Activated CD4-positive, alpha-beta T cell treated with anti-CD3 and anti-CD28 coated beads, Interleukin-2, amount 10 ng/mL, durations not matched to agents 24 days and 14 days (primary cell): Measurements from ENCODE around the gene CFAP100. TPM values are rescaled to one million over a fixed set of nuclear protein-coding genes. Genes with fewer than 3 reads are reported as not detected.
A peak's percentile ranks its signal among the peaks of the same experiment; 100 is the strongest.

Experiments used
- DNase-seq: peaks from one replicate; pipeline ENCODE4 v3.0.0; 2022
- H3K27ac Mint-ChIP-seq: one replicate; pipeline ENCODE4 v1.8.0; 2022; ENCODE audit warnings: mild to moderate bottlenecking, mixed read lengths
- H3K27me3 Mint-ChIP-seq: one replicate; pipeline ENCODE4 v1.8.0; 2022; ENCODE audit warnings: mixed read lengths
- H3K36me3 Mint-ChIP-seq: one replicate; pipeline ENCODE4 v1.8.0; 2022; ENCODE audit warnings: low read depth, mild to moderate bottlenecking, mixed read lengths
- H3K4me1 Mint-ChIP-seq: one replicate; pipeline ENCODE4 v1.8.0; 2021; ENCODE audit warnings: mixed read lengths
- H3K4me3 Mint-ChIP-seq: one replicate; pipeline ENCODE4 v1.8.0; 2022; ENCODE audit warnings: mild to moderate bottlenecking, moderate library complexity, mixed read lengths
- H3K9me3 Mint-ChIP-seq: one replicate; pipeline ENCODE4 v1.8.0; 2021; ENCODE audit warnings: mixed read lengths
- intact Hi-C: fragments of 100-400 bp; cut with micrococcal nuclease; formaldehyde crosslinking; loops from one replicate; pipeline ENCODE4 v1.15.1; 2023
- total RNA-seq: library from RNA; stranded (reverse); gene quantifications from 2 replicates; pipeline ENCODE4 v1.2.3, GENCODE V29; 2022

Gene CFAP100
- total RNA-seq, 1 donor from 2014 or later = not detected

DNA sequence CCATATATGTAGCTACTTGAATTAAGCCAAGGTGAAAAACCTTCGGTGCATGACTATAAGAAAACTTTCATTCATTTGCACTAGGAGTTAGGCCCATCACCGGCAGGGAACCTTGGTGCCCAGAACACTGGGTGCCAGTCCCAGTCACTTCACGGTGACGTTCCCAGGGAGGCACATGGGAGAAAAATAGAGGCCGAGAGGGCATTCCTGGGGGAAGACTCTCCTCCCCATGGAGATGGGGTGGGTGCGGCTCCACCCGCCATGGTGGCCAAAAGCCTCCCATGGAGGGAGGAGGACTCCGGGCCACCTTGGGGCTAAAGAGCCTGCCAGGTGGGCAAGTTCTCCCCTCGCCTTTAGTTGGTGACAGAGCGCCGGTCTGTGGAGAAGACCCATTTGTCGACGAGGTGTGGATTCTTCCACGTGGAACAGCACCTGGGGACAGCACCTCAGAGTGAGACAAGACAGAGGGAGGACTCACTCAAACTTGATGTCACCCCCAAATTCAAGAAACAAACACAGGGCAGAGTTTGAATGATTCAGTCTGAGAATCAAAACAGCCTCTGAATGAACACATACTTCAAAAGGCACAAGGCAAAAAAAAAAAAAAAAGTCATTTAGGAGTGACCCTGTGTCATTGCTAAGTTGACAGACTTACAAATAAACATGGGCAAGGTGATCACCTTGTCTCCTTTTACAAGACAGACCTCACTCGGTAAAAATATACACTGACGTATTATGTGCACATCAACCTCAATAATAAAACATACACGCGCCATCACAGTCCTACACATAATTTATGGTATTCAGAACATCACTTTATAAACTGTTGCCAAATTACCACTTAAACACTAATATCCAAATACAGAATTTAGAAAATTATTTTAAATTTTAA is 42.4 kb downstream of the CFAP100 start:
- H3K27me3 Mint-ChIP-seq = no peaks in the 10 kb centered on the region
- no peak overlapping the region for H3K27ac Mint-ChIP-seq
- no peak overlapping the region for H3K4me3 Mint-ChIP-seq
- intact Hi-C loops = no loop called here
- H3K9me3 Mint-ChIP-seq = no peaks in the 10 kb centered on the region
- no peaks in the 10 kb centered on the region for H3K4me1 Mint-ChIP-seq
- DNase-seq = no peak
- peaks cover 5% of the 10 kb centered on the region for H3K36me3 Mint-ChIP-seq

DNA sequence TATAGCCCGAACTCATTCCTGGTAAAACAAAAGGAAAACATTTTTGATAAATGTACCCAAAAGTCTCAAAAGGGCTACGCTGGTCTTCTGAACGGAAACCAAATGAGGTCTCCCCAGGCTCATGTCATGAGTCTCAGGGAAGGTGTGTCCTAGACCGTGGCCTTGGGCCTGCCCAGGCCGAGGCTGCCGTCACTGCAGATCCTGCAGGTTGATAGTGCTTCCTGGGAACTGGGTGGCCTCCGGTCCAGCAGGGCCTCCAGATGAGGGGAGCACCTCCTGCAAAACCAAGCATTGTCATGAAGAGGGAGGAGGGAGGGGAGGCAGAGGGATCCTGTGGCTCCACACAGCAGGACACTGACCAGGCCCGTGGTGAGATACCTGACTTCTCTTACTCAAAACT is 43.5 kb downstream of the CFAP100 start:
- no peak overlapping the region for H3K27ac Mint-ChIP-seq
- no peak for DNase-seq
- intact Hi-C loops = no loop called here
- H3K36me3 Mint-ChIP-seq = peaks cover 5% of the 10 kb centered on the region
- H3K27me3 Mint-ChIP-seq = no peaks in the 10 kb centered on the region
- no peaks in the 10 kb centered on the region for H3K9me3 Mint-ChIP-seq
- H3K4me3 Mint-ChIP-seq = no peak overlapping the region
- no peaks in the 10 kb centered on the region for H3K4me1 Mint-ChIP-seq

DNA sequence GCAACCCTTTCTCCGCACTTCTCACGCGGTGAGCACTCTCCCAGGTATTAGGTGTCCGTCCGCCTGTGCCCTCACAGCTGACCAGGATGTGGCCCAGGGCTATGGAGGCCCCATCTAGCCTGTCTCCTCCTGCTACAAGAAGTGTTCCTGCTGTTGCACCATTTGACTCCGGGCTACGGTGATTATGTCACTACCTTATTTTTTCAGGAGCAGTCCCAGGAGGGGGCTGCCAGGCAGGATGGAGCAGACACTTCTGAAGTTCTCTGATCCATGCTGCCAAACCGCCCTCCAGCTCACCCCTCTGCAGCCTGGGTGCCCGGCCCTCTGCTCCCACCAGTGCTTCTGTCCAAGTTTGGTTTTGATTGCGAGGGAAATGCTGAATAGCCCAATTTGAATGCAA is 44.0 kb downstream of the CFAP100 start:
- DNase-seq = no peak
- intact Hi-C loops = no loop called here
- Mint-ChIP-seq H3K4me3 (no peak overlapping the region), H3K27me3 (no peaks in the 10 kb centered on the region), H3K36me3 (peaks cover 4% of the 10 kb centered on the region), H3K27ac (no peak overlapping the region), H3K4me1 (no peaks in the 10 kb centered on the region), H3K9me3 (no peaks in the 10 kb centered on the region)

DNA sequence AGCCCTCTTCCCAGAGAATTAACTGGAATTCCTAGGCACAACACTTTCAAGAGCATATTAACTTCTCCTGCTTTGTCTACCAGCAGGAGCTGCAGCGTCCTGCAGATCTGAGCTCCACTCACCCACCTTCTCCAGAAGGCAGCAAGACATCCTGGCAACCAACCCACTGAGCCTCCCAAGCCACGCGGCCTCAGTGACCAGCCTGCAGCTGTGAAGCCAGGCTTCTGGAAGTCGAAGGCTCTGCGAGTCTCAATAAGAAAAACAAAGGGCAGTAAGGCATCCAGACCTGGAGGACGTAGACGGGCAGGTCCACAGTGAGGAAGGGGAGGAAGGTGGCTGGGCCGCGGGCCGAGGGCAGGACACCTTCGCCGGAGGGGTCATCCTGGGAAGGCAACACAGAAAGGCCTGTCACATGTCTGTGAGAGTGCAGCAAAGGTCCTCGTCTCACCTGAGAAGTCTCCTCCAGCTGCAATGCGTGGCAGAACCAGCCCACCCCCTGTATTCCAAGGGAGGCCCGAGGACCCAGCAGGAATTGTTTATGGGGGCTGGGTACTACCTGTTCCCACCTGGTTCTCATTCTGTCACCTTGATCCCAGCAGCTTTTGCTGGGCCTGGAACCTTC is 44.7 kb downstream of the CFAP100 start:
- H3K4me1 Mint-ChIP-seq = no peaks in the 10 kb centered on the region
- no peak for DNase-seq
- intact Hi-C loops = no loop called here
- H3K36me3 Mint-ChIP-seq = peaks cover 4% of the 10 kb centered on the region
- H3K9me3 Mint-ChIP-seq = no peaks in the 10 kb centered on the region
- no peak overlapping the region for H3K27ac Mint-ChIP-seq
- no peak overlapping the region for H3K4me3 Mint-ChIP-seq
- no peaks in the 10 kb centered on the region for H3K27me3 Mint-ChIP-seq

DNA sequence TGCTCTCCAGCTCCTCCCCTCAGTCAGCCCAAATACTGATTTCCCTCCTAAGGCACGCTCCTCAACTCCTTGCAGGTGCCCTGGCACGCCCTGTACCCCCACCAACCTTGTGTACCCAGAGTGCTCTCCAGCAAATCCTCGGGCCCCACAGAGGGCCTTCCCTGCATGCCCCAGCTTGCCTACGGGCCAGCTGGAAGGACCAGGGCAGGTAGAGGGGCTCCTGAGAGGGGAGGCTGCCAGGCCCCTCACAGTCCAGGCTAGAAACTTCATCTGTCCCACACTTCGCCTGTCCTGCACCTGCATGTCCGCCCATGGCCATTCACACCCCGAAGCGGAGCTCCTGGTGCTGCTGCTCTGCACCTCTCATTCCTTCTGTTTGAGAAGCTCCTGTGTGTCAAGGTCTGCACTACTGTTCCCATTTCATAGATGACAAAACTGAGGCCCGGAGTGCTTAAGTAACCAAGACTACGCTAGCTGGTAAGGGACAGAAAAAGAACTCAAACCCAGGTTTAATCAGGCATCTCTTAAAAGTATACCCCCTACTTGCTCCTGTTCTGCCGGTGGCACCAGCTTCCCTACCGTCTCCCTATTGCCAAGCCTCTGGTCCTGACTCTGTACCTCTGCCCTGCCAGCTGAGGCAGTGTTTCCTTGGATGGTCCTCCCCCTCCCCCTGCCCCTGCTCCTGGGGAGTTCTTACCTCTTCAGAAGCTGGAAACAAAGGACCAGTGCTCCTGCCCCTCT is 45.4 kb downstream of the CFAP100 start:
- intact Hi-C loops = no loop called here
- DNase-seq = no peak
- Mint-ChIP-seq H3K9me3 (no peaks in the 10 kb centered on the region), H3K27me3 (no peaks in the 10 kb centered on the region), H3K27ac (peak overlapping the region; percentile 60), H3K4me1 (no peaks in the 10 kb centered on the region), H3K4me3 (no peak overlapping the region), H3K36me3 (peaks cover 4% of the 10 kb centered on the region)

DNA sequence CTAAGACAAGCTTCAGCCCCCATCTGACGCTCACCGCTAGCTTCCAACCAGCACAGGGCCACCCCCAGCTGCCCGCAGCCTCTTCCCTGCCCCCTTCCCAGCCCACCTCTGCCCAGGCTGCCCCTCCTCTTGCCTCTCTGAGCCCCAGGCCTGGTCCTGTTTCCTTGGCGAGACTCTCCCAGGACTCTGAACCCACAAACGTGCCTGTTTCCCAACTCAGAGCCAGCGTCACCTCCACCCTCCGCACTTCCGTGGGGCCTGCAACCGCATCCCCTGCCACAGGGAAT is 45.9 kb downstream of the CFAP100 start:
- DNase-seq = no peak
- H3K27me3 Mint-ChIP-seq = no peaks in the 10 kb centered on the region
- no peak overlapping the region for H3K27ac Mint-ChIP-seq
- H3K36me3 Mint-ChIP-seq = peaks cover 4% of the 10 kb centered on the region
- no peaks in the 10 kb centered on the region for H3K4me1 Mint-ChIP-seq
- no peak overlapping the region for H3K4me3 Mint-ChIP-seq
- intact Hi-C loops = no loop called here
- no peaks in the 10 kb centered on the region for H3K9me3 Mint-ChIP-seq

DNA sequence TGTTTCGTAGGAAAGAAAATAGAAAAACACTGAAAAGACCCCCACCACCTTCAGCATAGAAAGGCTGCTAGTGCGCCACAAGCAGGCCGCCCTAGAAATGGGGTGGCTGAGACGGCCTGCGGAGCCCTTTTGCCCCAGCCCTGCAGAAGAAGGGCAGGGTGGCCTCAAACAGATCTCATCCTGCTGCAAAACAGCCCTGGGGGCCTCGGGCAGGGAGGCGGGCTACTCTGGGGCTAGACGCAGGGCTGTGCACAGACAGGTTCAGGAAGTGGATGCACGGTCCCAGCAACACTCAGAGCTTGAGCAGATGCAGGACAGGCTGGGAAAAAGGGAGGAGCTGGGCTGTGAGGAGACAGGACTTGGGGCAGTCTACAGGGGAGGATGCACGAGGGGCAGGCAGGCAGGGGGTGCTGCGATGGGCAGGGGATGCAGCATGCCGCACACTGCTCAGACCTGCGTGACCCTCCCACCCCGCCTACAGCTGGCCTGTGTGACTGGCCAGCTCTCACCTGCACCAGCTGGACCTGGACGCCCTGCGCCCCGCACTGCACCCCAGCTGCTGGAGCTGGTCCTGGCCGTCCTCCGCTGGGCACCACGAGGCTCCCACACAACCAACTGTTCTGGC is 46.7 kb downstream of the CFAP100 start:
- Mint-ChIP-seq H3K4me3 (no peak overlapping the region), H3K4me1 (no peaks in the 10 kb centered on the region), H3K27me3 (no peaks in the 10 kb centered on the region), H3K27ac (no peak overlapping the region), H3K36me3 (peaks cover 4% of the 10 kb centered on the region), H3K9me3 (no peaks in the 10 kb centered on the region)
- DNase-seq = no peak
- intact Hi-C loops = no loop called here

DNA sequence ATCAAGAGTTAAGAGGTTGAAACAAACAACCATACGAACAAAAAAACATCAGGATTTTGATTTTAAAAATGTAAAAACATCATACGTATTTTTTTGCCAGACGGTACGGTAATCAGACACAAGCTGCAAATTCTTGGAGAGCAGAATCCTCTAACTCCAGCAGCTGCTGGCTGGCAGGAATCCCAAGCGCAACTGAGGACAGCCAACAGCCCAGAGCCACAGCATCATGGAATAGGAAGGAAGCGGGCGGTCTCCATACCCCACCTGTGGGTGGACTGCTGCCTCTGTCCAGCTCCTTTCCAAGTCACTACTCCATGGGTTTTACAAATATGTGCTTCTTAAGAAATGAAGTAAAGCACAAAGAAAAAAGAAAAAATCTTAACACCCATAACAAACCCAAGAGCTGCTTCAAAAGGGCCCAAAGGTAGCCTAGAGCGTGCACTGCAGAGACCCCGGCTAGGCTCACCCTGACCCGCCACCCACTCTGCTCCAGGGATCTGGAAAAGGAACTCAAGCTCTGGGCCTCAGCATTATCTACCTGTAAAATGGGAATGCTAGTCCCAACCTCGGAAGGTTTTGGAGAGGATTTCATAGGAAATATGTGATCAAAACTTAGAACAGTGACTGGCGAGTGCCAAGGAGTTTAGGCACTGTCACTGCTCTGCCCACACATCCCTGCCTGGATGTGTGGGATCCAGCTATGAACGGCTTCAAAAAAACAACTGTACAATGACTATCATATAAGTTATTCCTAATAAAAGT is 47.6 kb downstream of the CFAP100 start:
- intact Hi-C loops = no loop called here
- Mint-ChIP-seq H3K9me3 (no peaks in the 10 kb centered on the region), H3K27me3 (no peaks in the 10 kb centered on the region), H3K36me3 (peaks cover 6% of the 10 kb centered on the region), H3K4me1 (no peaks in the 10 kb centered on the region), H3K27ac (no peak overlapping the region), H3K4me3 (no peak overlapping the region)
- DNase-seq = no peak

DNA sequence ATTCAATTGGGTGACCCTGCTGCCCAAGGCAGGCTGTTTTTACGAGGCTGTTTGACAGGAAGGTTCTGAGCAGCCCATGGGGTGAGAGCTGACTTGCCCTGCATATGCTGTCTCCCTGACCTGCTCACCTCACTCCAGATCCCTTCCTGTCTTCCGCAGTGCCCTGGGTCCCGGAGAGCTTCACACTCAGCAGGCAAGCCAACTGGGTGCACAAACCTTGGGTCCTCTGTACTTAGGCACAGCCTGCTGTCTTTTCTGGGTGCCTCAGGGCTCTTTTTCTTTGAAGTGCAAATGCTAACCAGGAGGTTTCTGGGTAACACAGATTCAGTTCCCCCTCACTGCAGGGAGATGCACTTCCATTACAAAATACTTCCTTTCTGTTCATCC is 48.1 kb downstream of the CFAP100 start:
- H3K4me1 Mint-ChIP-seq = no peaks in the 10 kb centered on the region
- peaks cover 6% of the 10 kb centered on the region for H3K36me3 Mint-ChIP-seq
- no peaks in the 10 kb centered on the region for H3K9me3 Mint-ChIP-seq
- intact Hi-C loops = no loop called here
- DNase-seq = no peak
- H3K4me3 Mint-ChIP-seq = no peak overlapping the region
- H3K27ac Mint-ChIP-seq = no peak overlapping the region
- no peaks in the 10 kb centered on the region for H3K27me3 Mint-ChIP-seq

DNA sequence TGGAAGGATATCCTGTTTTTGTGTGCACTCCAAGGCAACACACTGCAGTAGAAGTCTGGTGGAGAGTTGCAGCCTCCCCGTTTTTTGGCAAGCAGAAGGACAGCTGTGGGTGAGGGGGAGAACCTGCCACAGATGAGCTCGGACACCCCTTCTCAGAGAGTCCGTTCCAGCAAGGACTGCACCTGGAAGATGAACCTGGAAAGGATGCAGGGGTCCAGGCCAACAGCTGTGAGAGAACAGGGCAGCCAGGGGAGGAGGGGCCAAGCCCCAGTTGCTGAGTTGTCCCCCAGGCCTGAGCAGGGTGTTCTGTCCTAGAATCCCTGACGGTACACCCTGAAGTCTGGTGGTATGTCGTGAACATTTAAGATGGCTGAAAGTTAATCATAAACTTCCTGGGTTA is 50.8 kb downstream of the CFAP100 start:
- intact Hi-C loops = no loop called here
- H3K9me3 Mint-ChIP-seq = no peaks in the 10 kb centered on the region
- peaks cover 7% of the 10 kb centered on the region for H3K36me3 Mint-ChIP-seq
- H3K4me1 Mint-ChIP-seq = no peaks in the 10 kb centered on the region
- H3K4me3 Mint-ChIP-seq = no peak overlapping the region
- DNase-seq = no peak
- H3K27me3 Mint-ChIP-seq = no peaks in the 10 kb centered on the region
- no peak overlapping the region for H3K27ac Mint-ChIP-seq

DNA sequence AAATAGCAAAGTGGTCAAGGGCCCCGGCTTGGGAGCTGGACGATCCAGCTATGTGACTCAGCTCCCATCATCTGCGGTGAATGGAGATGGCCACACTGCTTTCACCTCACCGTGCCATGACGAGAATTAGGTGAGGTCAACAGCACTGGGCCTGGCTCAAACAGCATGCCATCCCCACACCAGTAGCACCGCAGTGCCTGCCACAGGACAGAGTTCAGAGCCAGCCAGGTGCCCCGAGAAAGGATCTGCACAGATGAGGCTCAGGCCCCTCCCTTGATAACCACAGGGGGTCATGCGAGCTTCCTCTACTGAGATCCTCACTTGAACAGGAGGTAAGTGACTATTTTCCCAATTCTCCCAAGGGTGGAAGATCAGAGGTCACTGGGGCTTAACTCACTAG is 51.6 kb downstream of the CFAP100 start:
- H3K27ac Mint-ChIP-seq = no peak overlapping the region
- H3K4me3 Mint-ChIP-seq = no peak overlapping the region
- intact Hi-C loops = no loop called here
- no peaks in the 10 kb centered on the region for H3K9me3 Mint-ChIP-seq
- H3K27me3 Mint-ChIP-seq = no peaks in the 10 kb centered on the region
- H3K36me3 Mint-ChIP-seq = peaks cover 7% of the 10 kb centered on the region
- DNase-seq = no peak
- no peaks in the 10 kb centered on the region for H3K4me1 Mint-ChIP-seq

DNA sequence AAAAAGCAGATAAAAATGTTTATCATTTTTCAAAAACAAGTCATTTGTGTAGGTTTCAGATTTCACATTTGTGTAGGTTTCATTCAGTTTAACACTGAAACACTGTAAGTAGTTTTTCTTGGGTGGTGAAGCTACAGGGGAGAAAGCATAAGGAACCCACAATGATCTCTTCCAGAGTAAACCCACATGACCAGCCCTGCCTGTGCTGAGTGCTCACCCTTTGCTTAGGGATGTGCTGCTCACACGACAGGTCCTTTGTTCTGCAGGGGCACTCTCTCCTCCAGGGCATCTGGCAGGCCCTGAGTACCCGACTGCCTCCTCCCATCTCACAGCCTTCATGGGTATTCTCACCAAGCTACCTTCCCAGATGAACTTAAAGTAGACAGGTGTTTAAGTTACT is 52.1 kb downstream of the CFAP100 start:
- intact Hi-C loops = no loop called here
- Mint-ChIP-seq H3K4me3 (no peak overlapping the region), H3K27ac (peak overlapping the region; percentile 5), H3K4me1 (no peaks in the 10 kb centered on the region), H3K27me3 (no peaks in the 10 kb centered on the region), H3K9me3 (no peaks in the 10 kb centered on the region), H3K36me3 (peaks cover 12% of the 10 kb centered on the region)
- no peak for DNase-seq

DNA sequence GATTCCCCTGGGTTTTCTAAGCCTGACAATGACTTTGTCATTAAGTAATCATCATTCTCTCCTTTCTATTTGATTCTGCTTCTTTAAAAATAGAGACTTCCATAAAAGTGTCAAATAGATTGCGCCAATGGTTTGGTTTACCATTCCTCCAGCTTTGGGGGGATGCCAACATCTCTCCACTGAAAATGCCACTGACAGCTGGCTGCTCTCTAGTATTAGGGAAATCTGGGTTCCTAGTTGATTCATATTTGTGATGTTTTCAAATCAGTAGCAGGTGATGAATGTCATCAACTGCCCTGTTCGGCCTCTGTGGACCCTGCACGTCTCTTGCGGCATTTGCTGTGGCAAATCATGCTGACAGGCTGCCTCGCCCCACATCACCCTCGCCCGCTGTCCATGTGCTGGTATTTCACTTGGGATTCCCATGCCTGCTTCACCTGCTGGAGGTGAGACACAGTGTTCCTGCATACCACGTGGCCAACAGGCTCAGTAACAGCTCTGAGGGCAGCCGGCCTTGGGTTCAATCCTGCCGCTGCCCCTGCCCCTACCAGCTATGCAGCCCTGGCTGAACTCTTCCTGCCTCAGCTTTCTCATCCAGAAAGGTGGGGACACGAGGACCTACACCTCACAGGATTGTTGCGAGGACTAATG is 52.9 kb downstream of the CFAP100 start:
- Mint-ChIP-seq H3K4me3 (no peak overlapping the region), H3K4me1 (no peaks in the 10 kb centered on the region), H3K36me3 (peaks cover 12% of the 10 kb centered on the region), H3K27ac (no peak overlapping the region), H3K9me3 (no peaks in the 10 kb centered on the region), H3K27me3 (no peaks in the 10 kb centered on the region)
- no peak for DNase-seq
- intact Hi-C loops = no loop called here
